Skeletal muscle tissue (tissue), 4 donors: ENCODE measurements around the gene RPGRIP1L. TPM values are rescaled to one million over a fixed set of nuclear protein-coding genes. Genes with fewer than 3 reads are reported as not detected.

ENCODE experiments used
- H3K27ac ChIP-seq: one replicate; pipeline ENCODE4 v1.7.0; 2013; ENCODE audit warnings: mild to moderate bottlenecking, low read depth, low read length, inconsistent platforms
- H3K27me3 ChIP-seq, 3 donors: one replicate each; pipeline ENCODE4 v1.7.0; 2013; ENCODE audit warnings: low read length in 3 of 3; ENCODE audit not compliant: control insufficient read depth in 3 of 3, insufficient read depth in 3 of 3
- H3K36me3 ChIP-seq, 3 donors: one replicate each; pipeline ENCODE4 v1.7.0; 2013; ENCODE audit warnings: low read length in 3 of 3; ENCODE audit not compliant: control insufficient read depth in 3 of 3, insufficient read depth in 3 of 3
- H3K4me1 ChIP-seq, 3 donors: one replicate each; pipeline ENCODE4 v1.7.0; 2013; ENCODE audit warnings: low read length in 3 of 3, mild to moderate bottlenecking in 3 of 3; ENCODE audit not compliant: control insufficient read depth in 3 of 3, insufficient read depth in 3 of 3
- H3K4me3 ChIP-seq, 3 donors: one replicate each; pipeline ENCODE4 v1.7.0; 2013; ENCODE audit warnings: low read length in 3 of 3
- H3K9ac ChIP-seq, 3 donors: one replicate each; pipeline ENCODE4 v1.7.0; 2013; ENCODE audit warnings: low read length in 3 of 3, mild to moderate bottlenecking in 3 of 3, moderate library complexity in 2 of 3, low read depth in 1 of 3
- H3K9me3 ChIP-seq, 3 donors: one replicate each; pipeline ENCODE4 v1.7.0; 2013; ENCODE audit warnings: low read length in 3 of 3; ENCODE audit not compliant: control insufficient read depth in 3 of 3
- total RNA-seq: library from RNA; depleted of rRNA; stranded (reverse); fragments of >200 nt; gene quantifications from one replicate; pipeline ENCODE4 v1.2.3, GENCODE V29; 2014
- donor health status: Osteomylitis.

RPGRIP1L gene
- total RNA-seq, 1 donor from 2014 or later: 13.6 TPM

GRCh38 chr16:53737552-53737951, 33.9 kb upstream of the RPGRIP1L start:
- Histone ChIP-seq H3K9ac (no peak overlapping the region), H3K4me1 (peaks cover 6 to 21% (median 9%) of the 10 kb centered on the region in 3 donors), H3K9me3 (no peaks in the 10 kb centered on the region), H3K27me3 (no peaks in the 10 kb centered on the region), H3K36me3 (no peaks in the 10 kb centered on the region), H3K4me3 (no peak overlapping the region), H3K27ac (no peak overlapping the region)

GRCh38 chr16:53736297-53736696, 32.6 kb upstream of the RPGRIP1L start:
- Histone ChIP-seq H3K27me3 (no peaks in the 10 kb centered on the region), H3K4me1 (peaks cover 9 to 21% (median 11%) of the 10 kb centered on the region in 3 donors), H3K36me3 (no peaks in the 10 kb centered on the region), H3K9ac (no peak overlapping the region), H3K27ac (no peak overlapping the region), H3K4me3 (no peak overlapping the region), H3K9me3 (no peaks in the 10 kb centered on the region)

DNA sequence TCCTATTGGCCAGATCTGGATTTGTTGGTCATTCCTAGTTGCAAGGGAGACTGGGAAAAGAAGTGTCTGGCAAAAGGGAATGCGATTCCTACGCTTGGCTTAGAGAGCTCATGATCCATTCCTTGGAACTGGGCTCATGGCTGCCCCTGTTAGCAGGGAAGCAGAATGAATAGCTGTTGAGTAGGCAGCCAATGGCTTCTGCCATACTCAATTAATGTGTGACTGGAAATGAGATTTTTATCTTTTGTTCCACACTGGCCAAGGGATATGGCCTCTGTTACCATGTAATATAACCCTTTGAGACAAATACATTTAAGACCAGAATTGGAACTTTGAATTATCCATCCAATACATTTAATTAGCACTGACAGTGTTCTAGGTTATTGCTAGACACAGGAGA, 31.2 kb upstream of the RPGRIP1L start:
- H3K9ac ChIP-seq: no peak overlapping the region
- no peaks in the 10 kb centered on the region for H3K36me3 ChIP-seq

GRCh38 chr16:53732296-53732929, 28.8 kb upstream of the RPGRIP1L start:
- H3K4me3 ChIP-seq: no peak overlapping the region
- H3K27ac ChIP-seq: no peak overlapping the region
- no peak overlapping the region for H3K9ac ChIP-seq
- no peaks in the 10 kb centered on the region for H3K27me3 ChIP-seq
- no peaks in the 10 kb centered on the region for H3K9me3 ChIP-seq
- H3K36me3 ChIP-seq: no peaks in the 10 kb centered on the region
- H3K4me1 ChIP-seq: peaks cover 9 to 21% (median 11%) of the 10 kb centered on the region in 3 donors

More for the DNA sequence above, 31.2 kb upstream of the RPGRIP1L start:
- H3K9me3 ChIP-seq: no peaks in the 10 kb centered on the region
- H3K27ac ChIP-seq: no peak overlapping the region
- H3K27me3 ChIP-seq: no peaks in the 10 kb centered on the region
- no peak overlapping the region for H3K4me3 ChIP-seq
- H3K4me1 ChIP-seq: peaks cover 9 to 21% (median 11%) of the 10 kb centered on the region in 3 donors

GRCh38 chr16:53730693-53731092, 27.0 kb upstream of the RPGRIP1L start:
- peaks cover 6 to 20% (median 13%) of the 10 kb centered on the region in 3 donors for H3K4me1 ChIP-seq
- no peak overlapping the region for H3K27ac ChIP-seq
- no peaks in the 10 kb centered on the region for H3K9me3 ChIP-seq
- H3K9ac ChIP-seq: no peak overlapping the region
- no peaks in the 10 kb centered on the region for H3K36me3 ChIP-seq
- H3K4me3 ChIP-seq: no peak overlapping the region
- no peaks in the 10 kb centered on the region for H3K27me3 ChIP-seq

DNA sequence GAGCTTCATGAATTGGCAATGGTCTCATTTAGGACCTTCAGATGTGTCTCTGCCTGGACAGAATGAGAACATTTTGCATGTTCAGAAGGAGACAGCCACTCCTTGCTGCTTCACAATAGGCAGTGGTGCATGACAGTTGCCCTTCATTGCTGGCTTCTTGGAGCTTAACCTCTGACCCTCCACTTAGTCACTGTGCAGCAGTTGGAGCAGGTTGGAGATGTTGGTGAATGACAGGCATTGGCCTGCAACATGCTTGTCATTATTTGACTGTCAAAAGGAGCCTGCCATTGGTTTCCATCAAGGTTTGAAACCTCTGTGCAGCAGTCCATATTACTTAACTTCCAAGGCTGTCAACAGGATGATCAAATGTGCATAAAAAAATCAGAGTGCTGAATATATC, 23.0 kb upstream of the RPGRIP1L start:
- H3K9me3 ChIP-seq: no peaks in the 10 kb centered on the region
- no peak overlapping the region for H3K4me3 ChIP-seq
- no peak overlapping the region for H3K9ac ChIP-seq
- H3K27me3 ChIP-seq: no peaks in the 10 kb centered on the region
- H3K36me3 ChIP-seq: no peaks in the 10 kb centered on the region
- peaks cover 4 to 12% (median 6%) of the 10 kb centered on the region in 3 donors for H3K4me1 ChIP-seq
- H3K27ac ChIP-seq: no peak overlapping the region

GRCh38 chr16:53721017-53721416, 17.4 kb upstream of the RPGRIP1L start:
- Histone ChIP-seq H3K27me3 (no peaks in the 10 kb centered on the region), H3K4me1 (no peaks in the 10 kb centered on the region), H3K36me3 (no peaks in the 10 kb centered on the region), H3K27ac (no peak overlapping the region), H3K9me3 (no peaks in the 10 kb centered on the region), H3K4me3 (no peak overlapping the region), H3K9ac (no peak overlapping the region)

DNA sequence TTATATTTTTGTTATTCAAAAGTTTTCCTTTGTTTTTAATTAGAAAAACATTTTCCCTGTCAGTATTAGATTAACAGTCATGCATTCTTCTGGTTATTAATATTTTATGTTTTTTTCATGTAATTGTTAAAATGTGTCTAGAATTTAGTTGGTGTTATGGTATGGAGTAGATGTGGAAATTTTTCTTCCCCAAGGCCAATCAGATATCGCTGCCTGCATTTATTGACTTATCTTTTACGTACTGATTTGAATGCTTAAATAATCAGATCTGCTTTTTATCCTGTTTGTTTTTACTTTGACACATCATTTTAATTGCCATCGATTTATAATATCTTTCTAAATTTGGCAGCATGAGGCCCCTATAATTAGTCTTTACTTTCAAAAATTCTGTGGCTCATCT, 13.9 kb upstream of the RPGRIP1L start:
- no peaks in the 10 kb centered on the region for H3K9me3 ChIP-seq
- H3K4me3 ChIP-seq: no peak overlapping the region
- peaks cover 13 to 17% (median 16%) of the 10 kb centered on the region in 3 donors for H3K4me1 ChIP-seq
- no peaks in the 10 kb centered on the region for H3K36me3 ChIP-seq
- no peak overlapping the region for H3K27ac ChIP-seq
- H3K9ac ChIP-seq: no peak overlapping the region
- no peaks in the 10 kb centered on the region for H3K27me3 ChIP-seq

DNA sequence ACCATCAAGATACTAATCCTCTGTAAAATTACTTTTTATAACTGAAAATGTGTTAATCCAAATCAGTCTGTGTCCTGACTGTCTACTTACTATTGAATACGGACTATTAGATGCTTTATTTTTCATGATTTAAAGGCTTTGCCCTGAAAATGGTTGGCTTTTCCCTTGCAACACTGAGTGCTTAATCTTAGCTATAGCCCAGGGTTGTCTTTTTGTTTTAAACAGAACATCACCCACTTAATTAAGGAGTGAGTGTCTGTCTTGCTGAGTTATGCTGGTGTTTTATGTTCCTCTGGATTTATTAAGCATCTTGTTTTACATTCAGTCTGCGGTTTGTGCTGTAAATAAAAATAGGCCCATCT, 11.3 kb upstream of the RPGRIP1L start:
- no peaks in the 10 kb centered on the region for H3K36me3 ChIP-seq
- no peaks in the 10 kb centered on the region for H3K27me3 ChIP-seq
- H3K9me3 ChIP-seq: no peaks in the 10 kb centered on the region
- no peak overlapping the region for H3K4me3 ChIP-seq
- H3K9ac ChIP-seq: peak overlapping the region in 1 of 3 donors; percentile 34
- H3K4me1 ChIP-seq: peaks cover 13 to 17% (median 16%) of the 10 kb centered on the region in 3 donors
- no peak overlapping the region for H3K27ac ChIP-seq

GRCh38 chr16:53714205-53715022, 10.8 kb upstream of the RPGRIP1L start:
- Histone ChIP-seq H3K27ac (no peak overlapping the region), H3K9me3 (no peaks in the 10 kb centered on the region), H3K36me3 (no peaks in the 10 kb centered on the region), H3K9ac (peak overlapping the region in 1 of 3 donors; percentile 34), H3K27me3 (no peaks in the 10 kb centered on the region), H3K4me3 (peak overlapping the region in 2 of 3 donors; percentile 5 to 17), H3K4me1 (peaks cover 13 to 17% (median 16%) of the 10 kb centered on the region in 3 donors)
